ENCODE results near the gene MRAS.

The MRAS gene

DNA sequence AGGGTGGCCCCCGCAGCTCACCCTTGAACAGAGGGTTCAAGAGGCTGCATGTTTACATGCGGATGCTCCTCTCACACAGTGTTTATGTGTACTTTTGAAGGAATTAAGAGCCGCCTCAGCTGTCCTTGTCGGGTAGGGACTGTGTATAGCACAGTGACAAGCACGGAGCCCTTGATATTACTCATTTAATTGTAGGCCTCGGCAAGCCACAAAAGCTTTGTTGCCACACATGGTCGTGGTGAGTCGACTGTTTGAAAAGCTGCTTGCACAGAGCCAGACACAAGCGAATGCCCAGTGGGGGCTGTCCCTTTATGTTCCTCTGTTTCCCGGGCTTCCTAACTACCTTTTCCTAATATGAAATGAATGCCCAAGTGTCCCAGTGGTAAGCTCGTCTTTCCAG, 90.5 kb downstream of the MRAS start:
- peaks cover 3% of the 10 kb centered on the region for H3K4me1 ChIP-seq (ENCODE audit: control insufficient read depth, insufficient read depth, low read length)

DNA sequence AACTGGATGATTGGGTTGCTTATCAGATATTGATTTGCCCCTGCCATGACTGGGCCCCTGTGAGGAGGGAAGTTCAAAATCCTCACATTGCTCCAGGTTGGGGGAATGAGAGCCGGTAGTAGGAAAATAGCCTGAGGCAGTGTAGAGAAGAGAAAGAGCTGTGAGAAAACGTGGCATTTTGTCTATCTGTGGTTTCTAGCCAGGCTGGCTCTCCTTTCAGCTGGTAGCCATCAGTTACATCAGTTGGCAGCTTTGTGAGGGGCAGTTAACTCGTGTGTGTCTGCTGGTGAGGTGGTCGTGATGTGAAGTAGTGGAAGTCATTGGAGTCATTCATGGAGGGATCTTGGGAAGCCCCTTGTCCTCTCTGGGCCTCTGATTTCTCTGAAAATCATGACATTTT, 91.3 kb downstream of the MRAS start:
- no peaks in the 10 kb centered on the region for H3K9me3 ChIP-seq (ENCODE audit: control insufficient read depth, low read length)

More for the DNA sequence above, 90.5 kb downstream of the MRAS start:
- no peaks in the 10 kb centered on the region for H3K36me3 ChIP-seq (ENCODE audit: control insufficient read depth, insufficient read depth, low read length)
- H3K9ac ChIP-seq (ENCODE audit: low read length): no peak overlapping the region
- H3K27me3 ChIP-seq (ENCODE audit: control insufficient read depth, insufficient read depth, low read length): peaks cover 31% of the 10 kb centered on the region
- no peak overlapping the region for H3K4me3 ChIP-seq (ENCODE audit: low read length)
- peaks cover 2% of the 10 kb centered on the region for H3K9me3 ChIP-seq (ENCODE audit: control insufficient read depth, low read length)

DNA sequence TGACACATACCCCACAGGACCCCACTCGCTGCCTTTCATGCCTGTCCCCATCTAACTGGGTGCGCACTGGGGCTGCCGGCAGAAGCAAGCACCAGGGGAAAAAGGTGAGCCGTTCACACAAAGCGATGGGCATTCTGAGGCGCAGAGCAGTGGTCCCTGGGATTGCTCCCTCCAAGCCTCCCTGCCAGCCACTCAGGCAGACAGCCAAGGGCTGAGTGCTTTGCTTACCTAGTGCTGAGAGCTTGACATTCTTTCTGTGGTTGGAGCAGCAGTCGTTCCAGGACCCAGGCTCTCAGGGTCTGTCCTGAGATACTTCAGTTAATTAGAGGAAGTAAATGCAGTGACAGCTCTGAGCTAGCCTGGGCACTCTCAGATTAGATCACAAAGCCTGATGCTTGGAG, 91.7 kb downstream of the MRAS start:
- H3K4me3 ChIP-seq (ENCODE audit: low read length): no peak overlapping the region
- no peaks in the 10 kb centered on the region for H3K9me3 ChIP-seq (ENCODE audit: control insufficient read depth, low read length)
- H3K27me3 ChIP-seq (ENCODE audit: control insufficient read depth, insufficient read depth, low read length): peaks cover 18% of the 10 kb centered on the region
- no peak overlapping the region for H3K9ac ChIP-seq (ENCODE audit: low read length)
- no peaks in the 10 kb centered on the region for H3K36me3 ChIP-seq (ENCODE audit: control insufficient read depth, insufficient read depth, low read length)
- no peaks in the 10 kb centered on the region for H3K4me1 ChIP-seq (ENCODE audit: control insufficient read depth, insufficient read depth, low read length)

More for the DNA sequence above, 91.3 kb downstream of the MRAS start:
- Histone ChIP-seq H3K27me3 (ENCODE audit: control insufficient read depth, insufficient read depth, low read length) (peaks cover 23% of the 10 kb centered on the region), H3K4me3 (ENCODE audit: low read length) (no peak overlapping the region), H3K4me1 (ENCODE audit: control insufficient read depth, insufficient read depth, low read length) (no peaks in the 10 kb centered on the region), H3K9ac (ENCODE audit: low read length) (no peak overlapping the region), H3K36me3 (ENCODE audit: control insufficient read depth, insufficient read depth, low read length) (no peaks in the 10 kb centered on the region)

DNA sequence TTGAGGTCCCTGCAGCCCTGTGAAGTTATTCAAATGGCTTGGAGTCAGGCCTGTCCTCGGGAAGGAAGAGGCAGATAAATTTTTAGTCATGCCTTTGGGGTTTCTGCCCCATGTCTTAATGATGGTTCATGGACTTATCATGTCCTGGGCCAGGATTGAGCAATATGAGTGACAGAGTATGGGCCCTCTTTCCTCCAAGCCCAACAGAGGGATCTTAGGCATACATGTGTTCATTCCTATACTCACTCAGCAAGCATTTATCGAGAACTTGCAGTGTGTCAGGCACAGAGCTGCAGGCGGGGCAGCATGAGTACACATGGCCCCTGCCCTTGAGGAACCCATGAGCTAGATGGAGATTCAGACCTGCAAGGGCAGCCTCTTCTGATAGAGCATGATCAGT, 92.2 kb downstream of the MRAS start:
- no peaks in the 10 kb centered on the region for H3K4me1 ChIP-seq (ENCODE audit: control insufficient read depth, insufficient read depth, low read length)
- H3K4me3 ChIP-seq (ENCODE audit: low read length): no peak overlapping the region
- H3K9me3 ChIP-seq (ENCODE audit: control insufficient read depth, low read length): no peaks in the 10 kb centered on the region
- H3K36me3 ChIP-seq (ENCODE audit: control insufficient read depth, insufficient read depth, low read length): no peaks in the 10 kb centered on the region
- H3K9ac ChIP-seq (ENCODE audit: low read length): no peak overlapping the region
- peaks cover 14% of the 10 kb centered on the region for H3K27me3 ChIP-seq (ENCODE audit: control insufficient read depth, insufficient read depth, low read length)

DNA sequence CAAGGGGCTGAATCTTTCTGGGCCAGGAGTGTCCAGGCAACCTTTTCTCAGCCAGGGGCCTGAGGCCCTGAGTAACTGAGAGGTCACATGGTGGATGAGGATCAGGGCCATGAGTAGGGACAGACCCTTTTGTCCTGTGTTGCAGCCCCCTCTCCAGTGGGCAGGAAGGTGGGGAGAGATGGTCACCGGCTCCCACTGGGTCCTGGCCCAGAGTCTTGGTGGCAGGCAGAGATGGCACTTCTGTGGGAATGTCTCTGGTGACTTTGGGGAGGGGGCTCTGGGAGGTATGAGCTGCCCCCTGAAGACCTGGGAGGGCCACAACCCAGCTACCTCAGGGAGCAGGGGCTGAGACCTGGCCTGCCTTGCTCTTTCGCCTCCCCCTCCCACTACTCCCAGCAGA, 92.9 kb downstream of the MRAS start:
- Histone ChIP-seq H3K4me1 (ENCODE audit: control insufficient read depth, insufficient read depth, low read length) (no peaks in the 10 kb centered on the region), H3K4me3 (ENCODE audit: low read length) (no peak overlapping the region), H3K36me3 (ENCODE audit: control insufficient read depth, insufficient read depth, low read length) (no peaks in the 10 kb centered on the region), H3K27me3 (ENCODE audit: control insufficient read depth, insufficient read depth, low read length) (peaks cover 7% of the 10 kb centered on the region), H3K9ac (ENCODE audit: low read length) (no peak overlapping the region), H3K9me3 (ENCODE audit: control insufficient read depth, low read length) (no peaks in the 10 kb centered on the region)

DNA sequence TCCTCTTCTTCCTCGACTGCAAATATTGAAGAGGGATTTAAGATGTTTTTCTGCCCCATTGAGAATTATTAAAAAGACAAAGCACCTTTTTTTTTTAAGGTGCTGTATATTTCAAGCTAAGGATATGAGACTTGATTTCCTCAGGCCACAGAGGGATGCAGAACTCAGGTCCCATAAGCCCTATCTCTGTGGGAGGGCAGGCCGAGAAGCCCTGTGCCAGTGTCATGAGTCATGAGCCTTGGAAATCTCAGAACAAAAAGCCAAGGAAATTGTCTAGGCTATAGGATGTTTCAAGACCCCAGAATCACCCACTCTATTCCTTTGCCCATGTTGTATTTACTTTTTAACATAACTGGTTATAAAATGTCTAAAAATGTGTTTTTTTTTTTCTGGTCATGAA, 93.4 kb downstream of the MRAS start:
- H3K9ac ChIP-seq (ENCODE audit: low read length): no peak overlapping the region
- no peaks in the 10 kb centered on the region for H3K4me1 ChIP-seq (ENCODE audit: control insufficient read depth, insufficient read depth, low read length)
- H3K9me3 ChIP-seq (ENCODE audit: control insufficient read depth, low read length): no peaks in the 10 kb centered on the region
- H3K36me3 ChIP-seq (ENCODE audit: control insufficient read depth, insufficient read depth, low read length): no peaks in the 10 kb centered on the region
- no peak overlapping the region for H3K4me3 ChIP-seq (ENCODE audit: low read length)
- peaks cover 4% of the 10 kb centered on the region for H3K27me3 ChIP-seq (ENCODE audit: control insufficient read depth, insufficient read depth, low read length)

DNA sequence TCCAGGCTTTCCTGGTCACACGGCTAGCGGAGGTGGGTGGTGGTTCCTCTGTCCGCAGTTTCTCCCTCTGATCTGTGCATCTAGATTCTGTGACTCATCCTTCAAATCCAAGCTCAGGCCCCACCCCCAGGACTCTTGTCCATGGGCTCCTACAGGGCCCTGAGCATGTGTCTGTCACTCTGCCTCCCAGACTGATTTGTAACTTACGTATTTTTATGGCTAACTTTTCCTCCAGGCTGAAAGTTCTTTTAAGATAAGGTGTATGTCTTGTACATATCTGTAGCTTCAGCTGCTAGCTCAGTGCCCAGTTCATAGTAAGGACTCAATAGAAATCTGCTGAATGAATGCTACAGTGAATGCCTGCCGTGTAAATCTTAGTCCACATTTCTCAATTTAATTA, 94.1 kb downstream of the MRAS start:
- H3K27me3 ChIP-seq (ENCODE audit: control insufficient read depth, insufficient read depth, low read length): no peaks in the 10 kb centered on the region
- no peaks in the 10 kb centered on the region for H3K36me3 ChIP-seq (ENCODE audit: control insufficient read depth, insufficient read depth, low read length)
- no peaks in the 10 kb centered on the region for H3K9me3 ChIP-seq (ENCODE audit: control insufficient read depth, low read length)
- no peak overlapping the region for H3K9ac ChIP-seq (ENCODE audit: low read length)
- H3K4me3 ChIP-seq (ENCODE audit: low read length): no peak overlapping the region
- no peaks in the 10 kb centered on the region for H3K4me1 ChIP-seq (ENCODE audit: control insufficient read depth, insufficient read depth, low read length)

DNA sequence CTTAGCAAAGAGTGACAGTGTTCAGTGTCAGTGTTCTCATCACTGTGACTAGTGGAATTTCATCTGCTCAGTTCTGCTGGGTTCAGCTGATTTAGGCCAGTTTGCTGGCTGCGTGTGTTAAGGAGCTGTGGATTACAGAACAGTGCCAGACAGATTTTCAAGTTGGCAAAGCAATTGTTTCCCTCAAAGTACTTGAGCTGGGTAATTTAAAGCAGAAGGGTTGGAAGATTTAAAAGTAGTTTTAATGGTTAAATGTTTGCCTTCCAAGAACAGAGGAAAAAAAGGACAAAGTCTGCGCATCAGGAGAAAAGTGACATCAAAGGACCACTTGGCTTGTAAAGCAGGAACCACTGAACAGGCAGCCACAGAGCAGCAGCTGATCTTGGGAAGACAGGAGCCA, 94.7 kb downstream of the MRAS start:
- H3K4me3 ChIP-seq (ENCODE audit: low read length): no peak overlapping the region
- H3K27me3 ChIP-seq (ENCODE audit: control insufficient read depth, insufficient read depth, low read length): no peaks in the 10 kb centered on the region
- no peaks in the 10 kb centered on the region for H3K4me1 ChIP-seq (ENCODE audit: control insufficient read depth, insufficient read depth, low read length)
- H3K36me3 ChIP-seq (ENCODE audit: control insufficient read depth, insufficient read depth, low read length): no peaks in the 10 kb centered on the region
- no peaks in the 10 kb centered on the region for H3K9me3 ChIP-seq (ENCODE audit: control insufficient read depth, low read length)
- H3K9ac ChIP-seq (ENCODE audit: low read length): no peak overlapping the region

DNA sequence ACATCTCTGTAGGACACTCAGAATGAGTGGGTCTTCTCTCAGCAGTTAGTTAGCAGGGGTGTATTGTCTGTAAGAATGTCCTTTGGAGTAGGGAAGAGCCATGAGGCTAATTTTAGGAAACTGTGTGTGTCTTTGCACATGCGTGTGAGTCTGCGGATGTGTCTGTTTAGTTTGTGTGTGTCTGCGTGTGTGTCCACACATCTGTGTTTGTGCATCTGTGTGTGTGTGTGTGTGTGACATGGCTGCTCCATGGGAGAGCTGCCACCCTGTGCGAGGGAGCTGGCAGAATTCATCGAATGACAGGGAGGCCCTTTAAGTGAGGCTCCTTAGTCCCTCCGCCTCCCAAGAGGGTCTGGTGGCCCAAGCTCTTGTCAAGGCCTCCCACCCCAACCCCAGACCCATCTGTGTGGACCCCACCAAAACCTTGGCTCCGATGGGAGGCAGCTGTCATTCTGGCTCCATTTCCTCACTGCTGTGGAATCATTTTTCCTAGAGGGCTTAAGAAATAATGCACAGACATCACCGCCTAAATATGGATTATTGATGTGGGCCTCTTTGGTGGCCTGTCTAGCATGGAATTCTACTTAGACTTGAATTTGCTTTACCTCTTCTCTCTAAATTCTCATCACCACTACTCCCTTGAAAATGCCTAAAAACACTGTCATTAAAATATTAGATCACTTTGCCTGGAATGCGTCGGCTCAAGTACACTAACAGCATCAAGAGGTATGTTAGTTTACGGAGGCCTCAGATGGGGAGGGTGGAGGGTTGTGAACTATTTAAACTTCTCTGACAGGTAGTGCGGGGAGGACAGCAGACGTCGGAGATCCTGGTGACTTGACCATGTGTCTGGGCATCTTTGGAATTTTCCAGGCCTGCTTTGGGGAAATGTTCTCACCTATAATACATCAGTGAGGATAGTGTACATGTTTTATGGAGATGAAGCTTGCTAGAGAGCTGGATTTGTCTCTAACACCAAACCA, 95.4 kb downstream of the MRAS start:
- Histone ChIP-seq H3K9ac (ENCODE audit: low read length) (no peak overlapping the region), H3K4me3 (ENCODE audit: low read length) (no peak overlapping the region), H3K9me3 (ENCODE audit: control insufficient read depth, low read length) (no peaks in the 10 kb centered on the region), H3K4me1 (ENCODE audit: control insufficient read depth, insufficient read depth, low read length) (no peaks in the 10 kb centered on the region), H3K36me3 (ENCODE audit: control insufficient read depth, insufficient read depth, low read length) (no peaks in the 10 kb centered on the region), H3K27me3 (ENCODE audit: control insufficient read depth, insufficient read depth, low read length) (no peaks in the 10 kb centered on the region)

DNA sequence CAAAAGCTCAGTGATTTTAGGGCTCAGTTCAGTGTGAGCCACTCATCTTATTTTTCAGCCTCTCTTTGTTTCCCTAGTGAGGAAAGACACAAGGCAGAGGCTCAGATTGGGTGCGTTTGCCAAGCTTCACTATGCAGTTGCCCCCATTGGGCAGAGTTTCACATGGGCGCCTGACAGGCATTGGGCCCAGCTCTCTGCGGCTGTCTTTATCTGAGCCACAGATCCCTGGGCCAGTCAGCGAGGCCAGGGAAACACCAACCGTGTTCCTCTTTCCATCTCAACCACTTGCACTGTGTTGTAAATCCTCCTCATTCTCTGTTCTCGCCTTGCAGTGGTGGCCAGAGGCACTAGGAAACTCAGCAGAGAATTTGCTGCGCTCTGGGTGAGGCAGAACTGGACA, 96.9 kb downstream of the MRAS start:
- Histone ChIP-seq H3K27me3 (ENCODE audit: control insufficient read depth, insufficient read depth, low read length) (no peaks in the 10 kb centered on the region), H3K36me3 (ENCODE audit: control insufficient read depth, insufficient read depth, low read length) (no peaks in the 10 kb centered on the region), H3K4me3 (ENCODE audit: low read length) (no peak overlapping the region), H3K4me1 (ENCODE audit: control insufficient read depth, insufficient read depth, low read length) (no peaks in the 10 kb centered on the region), H3K9ac (ENCODE audit: low read length) (no peak overlapping the region), H3K9me3 (ENCODE audit: control insufficient read depth, low read length) (no peaks in the 10 kb centered on the region)

DNA sequence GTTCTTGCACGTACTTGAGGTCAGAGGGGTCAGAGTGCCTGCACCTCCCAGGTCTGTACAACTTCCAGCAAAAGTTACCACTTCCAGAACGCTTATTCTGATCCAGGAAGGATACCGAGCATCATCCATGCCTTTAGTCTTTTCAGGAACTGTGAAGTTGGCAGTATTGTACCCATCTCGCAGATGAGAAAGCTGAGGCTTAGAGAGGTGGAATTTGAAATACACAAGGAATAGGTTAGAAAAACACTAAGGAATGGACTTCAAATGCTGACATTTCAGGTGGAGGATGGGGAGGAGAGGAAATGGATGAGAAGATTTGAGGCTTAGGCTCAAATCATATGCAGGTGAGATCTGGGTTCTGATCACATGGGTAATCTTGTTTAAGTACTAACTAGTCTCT, 97.3 kb downstream of the MRAS start:
- H3K4me3 ChIP-seq (ENCODE audit: low read length): no peak overlapping the region
- no peaks in the 10 kb centered on the region for H3K36me3 ChIP-seq (ENCODE audit: control insufficient read depth, insufficient read depth, low read length)
- no peaks in the 10 kb centered on the region for H3K27me3 ChIP-seq (ENCODE audit: control insufficient read depth, insufficient read depth, low read length)
- H3K9me3 ChIP-seq (ENCODE audit: control insufficient read depth, low read length): no peaks in the 10 kb centered on the region
- no peaks in the 10 kb centered on the region for H3K4me1 ChIP-seq (ENCODE audit: control insufficient read depth, insufficient read depth, low read length)
- no peak overlapping the region for H3K9ac ChIP-seq (ENCODE audit: low read length)

DNA sequence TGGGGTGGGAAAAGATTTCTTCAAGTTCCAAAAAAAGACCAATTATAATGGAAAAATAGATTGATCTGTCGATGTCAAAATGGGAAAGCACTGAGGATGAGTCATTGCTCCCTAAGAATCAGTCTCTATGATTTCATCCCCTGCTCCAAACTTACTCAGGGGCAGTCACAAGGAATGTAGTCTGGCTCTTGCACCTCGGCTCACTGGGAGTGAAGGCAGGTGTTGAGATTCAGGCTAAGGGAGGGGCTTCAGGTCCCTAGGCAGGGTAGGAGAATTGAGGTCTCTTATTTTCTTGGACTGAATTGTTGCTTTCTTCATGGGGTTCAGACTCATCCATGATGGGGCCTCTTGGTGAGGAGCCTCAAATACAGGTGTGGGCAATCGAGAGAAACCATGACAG, 100.3 kb downstream of the MRAS start:
- Histone ChIP-seq H3K36me3 (ENCODE audit: control insufficient read depth, insufficient read depth, low read length) (no peaks in the 10 kb centered on the region), H3K9ac (ENCODE audit: low read length) (no peak overlapping the region), H3K27me3 (ENCODE audit: control insufficient read depth, insufficient read depth, low read length) (no peaks in the 10 kb centered on the region), H3K9me3 (ENCODE audit: control insufficient read depth, low read length) (no peaks in the 10 kb centered on the region), H3K4me3 (ENCODE audit: low read length) (no peak overlapping the region), H3K4me1 (ENCODE audit: control insufficient read depth, insufficient read depth, low read length) (no peaks in the 10 kb centered on the region)

Measured in mucosa of stomach (tissue), 1 donor.